ENCODE data around the gene SLAMF9.

DNA sequence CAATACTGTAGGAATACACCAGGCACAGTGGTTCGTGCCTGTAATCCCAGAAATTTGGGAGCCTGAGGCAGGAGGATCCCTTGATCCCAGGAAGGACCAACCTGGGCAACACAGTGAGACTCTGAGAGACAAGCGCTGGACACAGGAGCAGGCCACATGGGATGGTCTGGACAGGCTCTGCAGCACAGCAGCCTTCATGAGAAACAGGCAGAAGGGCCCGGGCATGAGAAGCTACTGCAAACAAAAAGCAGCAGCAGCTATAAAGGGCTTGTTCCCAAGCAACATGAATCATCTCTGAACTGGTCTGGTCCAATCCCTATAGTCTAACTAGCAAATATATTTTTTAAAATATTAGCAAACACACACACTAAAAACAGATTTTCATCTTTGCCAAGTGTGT, 35.5 kb upstream of the SLAMF9 start:
- TF ChIP-seq, protein P1, sequence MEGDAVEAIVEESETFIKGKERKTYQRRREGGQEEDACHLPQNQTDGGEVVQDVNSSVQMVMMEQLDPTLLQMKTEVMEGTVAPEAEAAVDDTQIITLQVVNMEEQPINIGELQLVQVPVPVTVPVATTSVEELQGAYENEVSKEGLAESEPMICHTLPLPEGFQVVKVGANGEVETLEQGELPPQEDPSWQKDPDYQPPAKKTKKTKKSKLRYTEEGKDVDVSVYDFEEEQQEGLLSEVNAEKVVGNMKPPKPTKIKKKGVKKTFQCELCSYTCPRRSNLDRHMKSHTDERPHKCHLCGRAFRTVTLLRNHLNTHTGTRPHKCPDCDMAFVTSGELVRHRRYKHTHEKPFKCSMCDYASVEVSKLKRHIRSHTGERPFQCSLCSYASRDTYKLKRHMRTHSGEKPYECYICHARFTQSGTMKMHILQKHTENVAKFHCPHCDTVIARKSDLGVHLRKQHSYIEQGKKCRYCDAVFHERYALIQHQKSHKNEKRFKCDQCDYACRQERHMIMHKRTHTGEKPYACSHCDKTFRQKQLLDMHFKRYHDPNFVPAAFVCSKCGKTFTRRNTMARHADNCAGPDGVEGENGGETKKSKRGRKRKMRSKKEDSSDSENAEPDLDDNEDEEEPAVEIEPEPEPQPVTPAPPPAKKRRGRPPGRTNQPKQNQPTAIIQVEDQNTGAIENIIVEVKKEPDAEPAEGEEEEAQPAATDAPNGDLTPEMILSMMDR (IDR thresholded peaks at IDR 0.05; ENCODE audit: insufficient read depth, low read length, poor library complexity, severe bottlenecking) = no peak
- no peak for TF ChIP-seq EZH2phosphoT487 (conservative IDR thresholded peaks at IDR 0.05; ENCODE audit: low read length)

Measured in SU-DHL-6 (cell line).